Tibial artery (tissue), 4 donors: ENCODE measurements around the gene CYBRD1.

Source experiments
- DNase-seq, 2 donors: peaks; one replicate each; pipeline ENCODE4 v3.0.0-alpha.2; 2019
- H3K27ac ChIP-seq, 2 donors: fragments of 200-600 bp; sonication (generic) in 1 of 2; 1 replicate in 1 of 2; 2 replicates in 1 of 2; pipeline ENCODE4 v1.5.1; 2018 to 2019; ENCODE audit warnings: mild to moderate bottlenecking in 1 of 2
- H3K27me3 ChIP-seq, 2 donors: fragments of 200-600 bp; sonication (generic) in 1 of 2; one replicate each; pipeline versions ENCODE4 v1.5.1 to v1.6.0; 2016 to 2019
- H3K36me3 ChIP-seq, 3 donors: fragments of 200-600 bp; sonication (generic) in 2 of 3; one replicate each; pipeline ENCODE4 v1.5.1; 2016 to 2019; ENCODE audit warnings: mild to moderate bottlenecking in 2 of 3
- H3K4me1 ChIP-seq, 4 donors: fragments of 200-600 bp; sonication (generic) in 2 of 4; 1 replicate in 3 of 4; 2 replicates in 1 of 4; pipeline ENCODE4 v1.5.1; 2016 to 2019
- H3K4me3 ChIP-seq, 2 donors: fragments of 200-600 bp; sonication (generic) in 1 of 2; 1 replicate in 1 of 2; 2 replicates in 1 of 2; pipeline ENCODE4 v1.5.1; 2018 to 2019; ENCODE audit warnings: mild to moderate bottlenecking in 2 of 2
- H3K9me3 ChIP-seq, 3 donors: fragments of 200-600 bp; sonication (generic) in 1 of 3; one replicate each; pipeline ENCODE4 v1.5.1; 2016 to 2019
- CTCF ChIP-seq, 2 experiments: fragments of 200-600 bp in 1 of 2; fragments of 450-650 bp in 1 of 2; IDR thresholded peaks; one replicate each; pipeline ENCODE4 v1.5.1; 2017 to 2019; ENCODE audit warnings: antibody characterized with exemption in 2 of 2, mild to moderate bottlenecking in 1 of 2, moderate library complexity in 1 of 2
- intact Hi-C: fragments of 100-400 bp; cut with DNase I; formaldehyde crosslinking; loops from one replicate; pipeline ENCODE4 v1.15.0; 2023; ENCODE audit warnings: low total_unique reads

CYBRD1 gene

GRCh38 chr2:171554991-171555615 is 32.8 kb downstream of the CYBRD1 start:
- peaks cover 38 to 52% (median 42%) of the 10 kb centered on the region in 3 donors for H3K36me3 ChIP-seq
- H3K27ac ChIP-seq = no peak overlapping the region
- no peak overlapping the region for H3K4me3 ChIP-seq
- H3K4me1 ChIP-seq = no peaks in the 10 kb centered on the region
- H3K9me3 ChIP-seq = no peaks in the 10 kb centered on the region
- no peaks in the 10 kb centered on the region for H3K27me3 ChIP-seq
- no peak for DNase-seq
- TF ChIP-seq CTCF (IDR thresholded peaks at IDR 0.05) = no peak
- intact Hi-C loops = no loop called here

GRCh38 chr2:171557363-171557762 is 35.1 kb downstream of the CYBRD1 start:
- DNase-seq = no peak
- H3K4me3 ChIP-seq = no peak overlapping the region
- TF ChIP-seq CTCF (IDR thresholded peaks at IDR 0.05) = no peak
- H3K36me3 ChIP-seq = peaks cover 30 to 36% (median 35%) of the 10 kb centered on the region in 3 donors
- H3K27me3 ChIP-seq = no peaks in the 10 kb centered on the region
- H3K4me1 ChIP-seq = no peaks in the 10 kb centered on the region
- H3K27ac ChIP-seq = no peak overlapping the region
- H3K9me3 ChIP-seq = no peaks in the 10 kb centered on the region
- intact Hi-C loops = no loop called here

- TF ChIP-seq CTCF (IDR thresholded peaks at IDR 0.05) = no peak
- H3K27me3 ChIP-seq = no peaks in the 10 kb centered on the region
- no peak for DNase-seq
- no peak overlapping the region for H3K4me3 ChIP-seq
- H3K27ac ChIP-seq = no peak overlapping the region
- intact Hi-C loops = no loop called here
- no peaks in the 10 kb centered on the region for H3K4me1 ChIP-seq
- no peaks in the 10 kb centered on the region for H3K9me3 ChIP-seq
- H3K36me3 ChIP-seq = no peaks in the 10 kb centered on the region
Observed at GRCh38 chr2:171563301-171563700, 41.0 kb downstream of the CYBRD1 start.

- Histone ChIP-seq H3K4me3 (no peak overlapping the region), H3K27me3 (peaks cover 0 to 1% of the 10 kb centered on the region in 2 donors), H3K9me3 (no peaks in the 10 kb centered on the region), H3K4me1 (no peaks in the 10 kb centered on the region), H3K27ac (no peak overlapping the region), H3K36me3 (no peaks in the 10 kb centered on the region)
- no peak for DNase-seq
- no peak for TF ChIP-seq CTCF (IDR thresholded peaks at IDR 0.05)
- intact Hi-C loops = no loop called here
Observed at GRCh38 chr2:171564463-171564862, 42.2 kb downstream of the CYBRD1 start.

GRCh38 chr2:171566057-171566456 is 43.8 kb downstream of the CYBRD1 start:
- no peak for DNase-seq
- intact Hi-C loops = no loop called here
- H3K27me3 ChIP-seq = peaks cover 0 to 4% of the 10 kb centered on the region in 2 donors
- TF ChIP-seq CTCF (IDR thresholded peaks at IDR 0.05) = no peak
- no peaks in the 10 kb centered on the region for H3K4me1 ChIP-seq
- no peaks in the 10 kb centered on the region for H3K9me3 ChIP-seq
- H3K27ac ChIP-seq = no peak overlapping the region
- H3K4me3 ChIP-seq = no peak overlapping the region
- no peaks in the 10 kb centered on the region for H3K36me3 ChIP-seq

- TF ChIP-seq CTCF (IDR thresholded peaks at IDR 0.05) = no peak
- Histone ChIP-seq H3K36me3 (no peaks in the 10 kb centered on the region), H3K4me1 (no peaks in the 10 kb centered on the region), H3K27me3 (peaks cover 0 to 4% of the 10 kb centered on the region in 2 donors), H3K9me3 (no peaks in the 10 kb centered on the region), H3K27ac (no peak overlapping the region), H3K4me3 (no peak overlapping the region)
- intact Hi-C loops = no loop called here
- DNase-seq = no peak
Observed at GRCh38 chr2:171566753-171567152, 44.5 kb downstream of the CYBRD1 start.
